ENCODE results near the gene C9orf152. TPM values are rescaled to one million over a fixed set of nuclear protein-coding genes. Genes with fewer than 3 reads are reported as not detected.
"Not testable (repeated sequence)": the region's sequence is repeated elsewhere in the genome, so short reads cannot be mapped to it uniquely, and the experiment has no call there.

Gene C9orf152
- total RNA-seq, 3 donors from 2014 or later: 0.14 TPM; not detected in 2

DNA sequence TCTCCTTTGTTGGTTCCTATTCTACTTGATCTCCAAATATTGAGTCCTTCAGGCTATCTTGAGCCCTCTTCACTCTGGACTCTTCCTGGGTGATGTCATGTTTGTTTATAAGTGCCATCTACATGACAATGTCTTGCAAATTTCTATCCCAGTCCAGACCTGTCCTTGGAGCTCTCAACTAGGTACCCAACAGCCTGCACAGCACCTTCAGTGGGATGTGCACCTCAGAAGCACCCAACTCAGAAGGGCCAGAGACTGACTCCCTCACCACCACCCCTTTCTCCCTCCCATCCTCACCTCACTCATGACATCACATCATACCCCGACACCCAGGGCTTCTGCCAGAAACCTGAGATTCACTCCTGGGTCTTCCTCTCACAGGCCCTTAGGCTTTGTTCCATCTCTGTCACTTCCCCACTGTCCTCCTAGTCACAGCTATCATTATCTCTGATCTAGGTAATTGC, 33.9 kb upstream of the C9orf152 start:
- peak; percentile 15 to 27 for ATAC-seq
- no peak for DNase-seq
- peaks cover 20% of the 10 kb centered on the region for H3K36me3 Mint-ChIP-seq (ENCODE audit: insufficient read depth)
- no peaks in the 10 kb centered on the region for H3K9me3 Mint-ChIP-seq
- H3K4me1 Mint-ChIP-seq (ENCODE audit: low read depth): no peaks in the 10 kb centered on the region
- no peak overlapping the region for H3K4me3 Mint-ChIP-seq
- no peaks in the 10 kb centered on the region for H3K27me3 Mint-ChIP-seq (ENCODE audit: low read depth)

DNA sequence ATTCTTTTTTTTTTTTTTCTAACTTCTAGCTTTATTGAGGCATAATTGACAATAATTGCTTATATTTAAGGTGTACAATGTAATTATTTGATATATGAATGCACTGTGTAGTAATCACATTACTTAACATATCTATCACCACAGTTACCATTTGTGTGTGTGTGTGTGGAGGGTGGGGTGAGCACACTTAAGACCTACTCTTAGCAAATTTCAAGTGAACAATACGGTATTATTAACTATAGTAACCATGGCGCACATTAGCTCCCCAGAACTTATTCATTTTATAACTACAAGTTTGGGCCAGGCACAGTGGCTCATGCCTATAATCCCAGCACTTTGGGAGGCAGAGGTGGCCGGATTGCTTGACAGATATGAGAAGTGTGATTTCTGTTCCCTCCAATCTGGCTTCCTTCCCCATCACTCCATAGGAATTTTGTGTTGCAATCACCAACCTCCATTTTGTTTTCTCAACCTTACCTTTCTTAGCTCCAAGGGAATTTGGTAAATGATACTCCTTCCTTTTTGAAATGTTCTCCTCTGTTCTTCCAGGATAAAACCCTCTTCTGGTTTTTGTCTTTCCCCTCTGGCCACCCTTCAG, 33.4 kb upstream of the C9orf152 start:
- peaks cover 3% of the 10 kb centered on the region for H3K27me3 Mint-ChIP-seq (ENCODE audit: low read depth)
- no peak for DNase-seq

DNA sequence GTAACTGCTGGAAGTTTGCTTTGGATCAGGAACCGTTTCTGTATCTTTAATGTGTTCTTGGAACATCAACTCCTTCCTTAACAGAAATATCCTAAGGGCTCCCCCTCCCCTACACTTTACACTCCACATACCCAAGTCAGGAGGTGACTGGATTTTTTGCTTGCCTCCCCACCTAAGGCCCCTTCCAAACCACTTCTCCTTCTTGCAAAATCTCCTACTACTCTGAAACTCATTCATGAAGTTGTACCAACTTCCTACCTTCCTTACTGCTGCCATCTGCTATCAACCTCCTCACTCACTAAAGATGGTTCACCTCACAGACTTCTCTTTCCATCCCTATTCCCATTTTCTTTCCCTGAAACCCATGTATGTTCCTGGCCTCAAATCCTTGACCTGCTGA, 32.2 kb upstream of the C9orf152 start:
- no peaks in the 10 kb centered on the region for H3K9me3 Mint-ChIP-seq
- DNase-seq (no peak), ATAC-seq (no peak)
- peaks cover 6% of the 10 kb centered on the region for H3K27me3 Mint-ChIP-seq (ENCODE audit: low read depth)
- no peaks in the 10 kb centered on the region for H3K4me1 Mint-ChIP-seq (ENCODE audit: low read depth)
- H3K36me3 Mint-ChIP-seq (ENCODE audit: insufficient read depth): peaks cover 13% of the 10 kb centered on the region
- H3K4me3 Mint-ChIP-seq: no peak overlapping the region

More for the DNA sequence above, 33.4 kb upstream of the C9orf152 start:
- Mint-ChIP-seq H3K9me3 (no peaks in the 10 kb centered on the region), H3K4me3 (no peak overlapping the region), H3K4me1 (ENCODE audit: low read depth) (no peaks in the 10 kb centered on the region), H3K36me3 (ENCODE audit: insufficient read depth) (peaks cover 16% of the 10 kb centered on the region)
- no peak for ATAC-seq

DNA sequence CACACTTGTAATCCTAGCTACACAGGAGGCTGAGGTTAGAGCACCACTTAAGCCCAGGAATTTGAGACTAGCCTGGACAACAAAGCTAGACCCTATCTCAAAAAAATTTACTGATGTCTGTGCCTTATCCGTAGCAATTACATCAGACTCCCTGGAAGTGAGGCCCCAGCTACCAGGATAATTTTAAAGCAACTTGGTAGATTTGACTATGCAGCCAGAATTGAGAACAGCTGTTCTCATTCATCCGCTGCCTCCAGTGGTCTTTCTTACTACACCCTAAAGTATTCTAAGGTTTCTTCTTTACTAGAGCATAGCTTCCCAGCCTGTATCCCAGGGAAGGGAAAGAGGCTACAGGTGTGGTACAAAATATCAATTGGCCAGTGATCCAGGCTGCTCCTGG, 20.4 kb upstream of the C9orf152 start:
- DNase-seq (no peak), ATAC-seq (no peak)
- Mint-ChIP-seq H3K36me3 (ENCODE audit: insufficient read depth) (no peaks in the 10 kb centered on the region), H3K4me3 (no peak overlapping the region), H3K9me3 (no peaks in the 10 kb centered on the region), H3K27me3 (ENCODE audit: low read depth) (peaks cover 2% of the 10 kb centered on the region), H3K4me1 (ENCODE audit: low read depth) (no peaks in the 10 kb centered on the region)

DNA sequence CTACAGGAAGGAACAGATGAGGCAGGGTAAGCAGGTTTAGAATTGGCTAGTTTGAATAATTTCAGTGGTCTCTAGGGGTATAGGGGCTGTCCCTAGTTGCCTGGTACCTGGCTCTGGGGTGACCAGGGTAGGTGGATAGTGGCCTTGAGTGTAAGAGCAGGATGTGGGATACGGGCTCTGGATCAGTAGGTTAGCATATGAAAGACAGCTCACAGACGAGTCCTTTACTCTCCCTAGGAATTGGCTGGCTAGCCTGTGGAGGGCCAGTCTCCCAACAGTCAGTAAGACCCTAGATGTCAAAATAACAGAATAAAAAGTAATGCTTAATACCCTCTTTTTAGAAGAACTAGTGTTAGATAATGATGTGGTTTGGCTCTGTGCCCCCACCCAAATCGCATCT, 16.6 kb upstream of the C9orf152 start:
- Mint-ChIP-seq H3K36me3 (ENCODE audit: insufficient read depth) (no peaks in the 10 kb centered on the region), H3K4me3 (no peak overlapping the region), H3K4me1 (ENCODE audit: low read depth) (no peaks in the 10 kb centered on the region), H3K9me3 (no peaks in the 10 kb centered on the region), H3K27me3 (ENCODE audit: low read depth) (peaks cover 2% of the 10 kb centered on the region)
- DNase-seq (no peak), ATAC-seq (no peak)

DNA sequence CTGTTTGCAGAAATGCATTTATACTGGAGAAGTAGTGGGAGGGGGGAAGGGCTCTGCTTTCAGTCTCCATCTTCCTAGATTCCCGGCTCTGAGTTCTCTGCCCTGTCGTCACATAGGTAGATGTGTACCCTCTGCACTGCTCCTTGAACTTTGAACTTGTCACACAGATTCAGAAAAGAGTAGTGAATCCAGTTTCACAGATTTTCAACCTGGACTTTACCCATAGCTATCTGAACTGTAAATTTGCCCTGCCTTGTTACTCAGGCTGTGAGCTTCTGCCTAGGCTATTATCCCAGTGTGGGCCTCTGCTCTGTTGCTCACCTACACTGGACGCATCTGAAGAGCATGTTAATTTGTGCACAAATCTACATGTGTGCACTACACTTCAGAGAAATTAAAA, 12.8 kb upstream of the C9orf152 start:
- ATAC-seq (no peak), DNase-seq (no peak)
- H3K4me1 Mint-ChIP-seq (ENCODE audit: low read depth): no peaks in the 10 kb centered on the region
- peaks cover 9% of the 10 kb centered on the region for H3K27me3 Mint-ChIP-seq (ENCODE audit: low read depth)
- no peak overlapping the region for H3K4me3 Mint-ChIP-seq
- no peaks in the 10 kb centered on the region for H3K36me3 Mint-ChIP-seq (ENCODE audit: insufficient read depth)
- H3K9me3 Mint-ChIP-seq: no peaks in the 10 kb centered on the region

DNA sequence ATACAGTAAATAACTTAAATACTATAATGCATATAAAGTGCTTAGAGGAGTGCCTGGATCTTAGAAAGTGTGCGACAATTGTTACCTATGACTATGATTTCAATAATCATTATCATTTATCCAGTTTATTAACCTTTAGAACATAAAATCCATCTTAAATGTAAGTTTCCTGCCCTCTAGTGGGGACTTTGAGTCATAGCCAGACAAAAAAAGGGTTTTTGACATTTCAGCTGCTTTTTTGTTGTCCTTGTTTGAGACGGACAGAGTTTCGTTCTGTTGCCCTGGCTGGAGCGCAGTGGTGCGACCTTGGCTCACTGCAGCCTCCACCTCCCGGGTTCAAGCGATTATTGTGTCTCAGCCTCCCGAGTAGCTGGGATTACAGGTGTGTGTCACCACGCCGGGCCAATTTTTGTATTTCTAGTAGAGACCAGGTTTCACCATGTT, 9.7 kb upstream of the C9orf152 start:
- DNase-seq (no peak), ATAC-seq (no peak)
- H3K4me3 Mint-ChIP-seq: no peak overlapping the region
- H3K9me3 Mint-ChIP-seq: no peaks in the 10 kb centered on the region
- H3K4me1 Mint-ChIP-seq (ENCODE audit: low read depth): no peaks in the 10 kb centered on the region
- H3K27me3 Mint-ChIP-seq (ENCODE audit: low read depth): peaks cover 7% of the 10 kb centered on the region
- H3K36me3 Mint-ChIP-seq (ENCODE audit: insufficient read depth): no peaks in the 10 kb centered on the region

DNA sequence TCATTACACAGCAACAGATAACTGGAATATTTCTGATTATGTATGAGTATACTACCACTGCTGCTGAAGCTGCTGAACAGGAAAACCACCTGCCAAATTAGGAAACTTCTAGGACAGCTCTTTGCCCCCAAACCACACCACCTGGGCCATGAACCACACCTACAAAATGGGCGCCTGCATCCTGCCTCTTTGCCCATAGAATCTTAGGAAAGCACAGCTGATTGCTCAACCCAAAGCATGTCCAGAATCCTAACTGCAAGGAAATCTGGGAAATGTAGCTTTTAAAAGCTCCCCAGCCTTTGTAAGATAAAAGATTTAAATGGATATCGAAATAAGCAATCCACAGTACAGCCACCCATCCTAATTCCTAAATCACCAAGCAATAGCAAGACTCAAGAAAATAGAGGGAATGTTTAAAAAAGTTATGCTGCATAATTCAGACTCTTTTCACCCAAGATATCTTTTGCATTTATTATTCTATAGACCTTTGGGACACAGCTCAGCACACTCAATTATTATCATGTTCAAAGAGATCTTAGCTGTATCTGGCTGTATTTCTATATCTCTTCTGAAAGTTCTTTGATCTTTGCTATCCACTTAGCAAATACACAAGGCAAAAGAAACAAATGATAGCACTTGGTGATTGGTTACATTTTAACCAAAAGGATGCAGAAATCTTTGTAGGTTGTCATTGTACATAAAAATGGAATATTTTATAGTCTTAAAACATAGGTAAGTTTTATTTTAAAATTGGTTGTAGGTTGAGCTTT, 6.8 kb upstream of the C9orf152 start:
- Mint-ChIP-seq H3K36me3 (ENCODE audit: insufficient read depth) (no peaks in the 10 kb centered on the region), H3K9me3 (no peaks in the 10 kb centered on the region), H3K4me1 (ENCODE audit: low read depth) (no peaks in the 10 kb centered on the region), H3K27me3 (ENCODE audit: low read depth) (peaks cover 7% of the 10 kb centered on the region), H3K4me3 (no peak overlapping the region)
- DNase-seq (no peak), ATAC-seq (no peak)

DNA sequence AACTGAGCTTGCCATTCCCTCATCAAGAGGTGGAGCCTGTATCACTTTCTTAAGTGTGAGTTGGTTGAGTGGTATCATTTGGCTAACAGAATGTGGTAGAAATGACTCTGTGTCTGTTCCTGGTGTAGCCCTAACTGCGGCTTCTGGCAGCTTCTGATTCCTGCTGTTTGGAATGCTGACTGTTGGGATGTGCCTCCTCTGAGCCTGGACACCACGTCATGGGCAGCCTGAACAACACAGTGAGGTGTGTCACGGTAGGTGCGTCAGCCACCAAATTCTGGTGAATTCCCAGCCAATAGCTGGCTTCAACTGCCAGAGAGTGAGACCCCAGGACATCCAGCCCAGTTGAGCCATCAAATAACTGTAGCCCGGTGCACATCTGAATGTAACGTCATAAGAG, 6.1 kb upstream of the C9orf152 start:
- no peak for ATAC-seq
- Mint-ChIP-seq H3K27me3 (ENCODE audit: low read depth) (peaks cover 7% of the 10 kb centered on the region), H3K4me1 (ENCODE audit: low read depth) (no peaks in the 10 kb centered on the region), H3K36me3 (ENCODE audit: insufficient read depth) (no peaks in the 10 kb centered on the region), H3K9me3 (no peaks in the 10 kb centered on the region), H3K4me3 (no peak overlapping the region)
- DNase-seq: no peak

DNA sequence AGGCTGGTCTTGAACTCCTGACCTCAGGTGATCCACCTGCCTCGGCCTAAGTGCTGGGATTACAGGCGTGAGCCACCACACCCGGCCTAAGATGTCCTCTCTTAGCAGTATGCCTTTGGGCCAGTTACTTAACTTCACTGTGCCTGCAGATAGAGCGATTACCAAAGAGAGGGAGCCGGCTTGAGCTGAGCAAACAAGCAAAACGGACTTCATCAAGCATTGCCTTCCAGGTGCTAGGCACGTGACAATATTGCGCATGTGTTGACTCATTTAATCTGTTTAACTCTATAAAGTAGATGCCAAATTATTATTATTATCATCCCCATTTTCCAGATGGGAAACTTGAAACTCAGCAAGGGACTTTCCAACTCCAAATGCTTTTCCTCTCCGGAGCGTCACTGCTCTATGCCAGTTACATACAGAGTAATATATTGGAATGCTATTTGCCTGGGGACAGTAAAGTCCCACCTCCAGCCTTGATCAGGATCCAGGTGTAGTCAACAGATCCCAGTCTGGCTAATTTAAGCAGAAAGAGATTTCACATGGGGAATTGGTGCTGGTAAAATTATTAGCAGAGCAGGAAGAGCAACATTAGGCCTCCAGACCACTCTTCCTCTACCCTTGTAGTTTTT, 5.6 kb upstream of the C9orf152 start:
- Mint-ChIP-seq H3K4me1 (ENCODE audit: low read depth) (no peaks in the 10 kb centered on the region), H3K36me3 (ENCODE audit: insufficient read depth) (no peaks in the 10 kb centered on the region), H3K9me3 (no peaks in the 10 kb centered on the region), H3K27me3 (ENCODE audit: low read depth) (peaks cover 7% of the 10 kb centered on the region), H3K4me3 (no peak overlapping the region)
- DNase-seq: no peak
- ATAC-seq: no peak

DNA sequence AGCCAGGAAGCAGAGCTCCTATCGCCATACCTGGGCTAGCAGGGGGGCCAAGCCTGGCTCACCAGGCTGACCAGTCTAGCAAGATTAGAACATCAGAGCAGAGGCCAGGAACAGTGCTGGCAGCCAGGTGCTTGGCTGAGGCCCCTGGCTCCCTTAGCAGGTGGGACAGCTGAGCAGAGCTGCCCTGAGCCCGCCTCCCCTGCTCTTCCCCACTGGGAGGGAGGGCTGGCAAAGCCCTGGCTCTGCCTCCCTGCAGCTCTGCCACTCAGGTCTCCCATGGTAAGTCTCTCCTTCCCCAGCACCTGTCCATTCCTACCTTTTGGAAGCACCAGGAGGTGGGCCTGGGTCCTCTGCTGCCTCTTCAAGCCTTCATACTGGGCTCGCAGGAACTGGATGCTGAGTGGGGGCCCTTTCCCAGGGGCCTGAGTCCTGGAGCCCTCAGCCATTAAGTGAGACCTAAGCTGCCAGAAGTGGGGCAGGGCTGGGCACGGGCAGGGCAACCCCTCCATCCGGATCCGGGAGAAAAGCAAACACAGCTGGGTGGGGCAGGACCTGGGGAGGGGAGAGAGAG, 803 bp downstream of the C9orf152 start:
- H3K9me3 Mint-ChIP-seq: no peaks in the 10 kb centered on the region
- DNase-seq (no peak), ATAC-seq (no peak)
- H3K4me3 Mint-ChIP-seq: no peak overlapping the region
- no peaks in the 10 kb centered on the region for H3K4me1 Mint-ChIP-seq (ENCODE audit: low read depth)
- peaks cover 4% of the 10 kb centered on the region for H3K27me3 Mint-ChIP-seq (ENCODE audit: low read depth)
- no peaks in the 10 kb centered on the region for H3K36me3 Mint-ChIP-seq (ENCODE audit: insufficient read depth)

DNA sequence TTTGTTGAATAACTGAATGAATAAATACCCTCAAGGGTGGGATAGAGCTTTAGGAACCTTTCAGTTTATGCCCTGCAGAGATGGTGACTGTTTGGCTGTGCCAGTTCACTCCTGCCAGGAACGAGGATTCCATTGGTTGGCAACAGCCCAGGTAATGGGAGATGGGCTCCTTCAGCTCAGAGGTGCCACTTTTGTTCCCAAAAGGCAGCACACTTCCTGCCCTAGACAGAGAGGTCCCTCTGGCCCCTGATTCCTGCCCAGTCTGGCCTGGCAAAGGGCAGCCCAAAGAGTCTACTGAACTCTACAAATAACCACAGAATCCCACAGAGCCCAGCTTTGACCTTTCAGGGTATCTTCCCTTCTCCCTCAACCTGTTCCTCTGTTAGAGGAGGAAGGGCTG, 1.6 kb downstream of the C9orf152 start:
- Mint-ChIP-seq H3K4me1 (ENCODE audit: low read depth) (no peaks in the 10 kb centered on the region), H3K4me3 (no peak overlapping the region), H3K9me3 (no peaks in the 10 kb centered on the region), H3K27me3 (ENCODE audit: low read depth) (peaks cover 4% of the 10 kb centered on the region), H3K36me3 (ENCODE audit: insufficient read depth) (no peaks in the 10 kb centered on the region)
- DNase-seq: no peak
- ATAC-seq: no peak

DNA sequence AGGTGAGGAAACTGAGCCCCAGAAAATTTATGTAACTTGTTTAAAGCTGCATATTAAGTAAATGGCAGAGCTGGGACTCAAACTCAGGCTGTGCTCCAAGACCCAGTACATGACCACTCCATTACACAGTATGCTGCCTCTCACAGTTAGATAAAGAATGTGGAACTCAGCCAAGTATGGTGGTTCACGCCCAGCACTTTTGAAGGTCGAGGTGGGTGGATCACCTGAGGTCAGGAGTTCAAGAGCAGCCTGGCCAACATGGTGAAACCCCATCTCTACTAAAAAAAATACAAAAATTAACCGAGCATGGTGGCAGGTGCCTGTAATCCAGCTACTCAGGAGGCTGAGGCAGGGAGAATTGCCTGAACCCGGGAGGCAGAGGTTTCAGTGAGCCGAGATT, 2.3 kb downstream of the C9orf152 start:
- not testable (repeated sequence) for H3K36me3 Mint-ChIP-seq (ENCODE audit: insufficient read depth); H3K4me1 Mint-ChIP-seq (ENCODE audit: low read depth); H3K9me3 Mint-ChIP-seq; H3K27me3 Mint-ChIP-seq (ENCODE audit: low read depth); H3K4me3 Mint-ChIP-seq; DNase-seq; ATAC-seq

DNA sequence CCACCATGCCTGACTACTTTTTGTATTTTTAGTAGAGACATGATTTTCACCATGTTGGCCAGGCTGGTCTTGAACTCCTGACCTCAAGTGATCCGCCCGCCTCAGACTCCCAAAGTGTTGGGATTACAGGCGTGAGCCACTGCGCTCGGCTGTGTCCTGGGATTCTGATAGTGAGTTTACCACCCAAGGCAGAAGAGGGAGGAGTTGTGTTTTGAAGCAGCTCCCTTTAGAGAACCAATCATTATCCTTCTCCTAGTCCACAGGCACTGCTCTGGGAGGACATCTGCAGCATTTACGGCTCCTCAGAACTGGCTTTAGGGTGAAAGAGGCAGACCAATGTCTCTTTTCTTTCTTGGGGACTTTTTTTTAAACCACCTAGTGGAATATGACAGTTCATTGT, 5.7 kb downstream of the C9orf152 start:
- DNase-seq: no peak
- H3K36me3 Mint-ChIP-seq (ENCODE audit: insufficient read depth): no peaks in the 10 kb centered on the region
- H3K27me3 Mint-ChIP-seq (ENCODE audit: low read depth): peaks cover 9% of the 10 kb centered on the region
- H3K9me3 Mint-ChIP-seq: no peaks in the 10 kb centered on the region
- H3K4me1 Mint-ChIP-seq (ENCODE audit: low read depth): no peaks in the 10 kb centered on the region
- ATAC-seq: no peak
- no peak overlapping the region for H3K4me3 Mint-ChIP-seq

Data from activated T-cell treated with anti-CD3 and anti-CD28 coated beads, Interleukin-2, amount 50 U/mL, for 4 hours (primary cell).